Stimulated activated CD4-positive, alpha-beta T cell treated with anti-CD3 and anti-CD28 coated beads, TNF-alpha, amount 100 ng/mL, for 24 hours (primary cell): ENCODE results near the gene PREX1.

Source experiments
- DNase-seq, 3 experiments: peaks; one replicate each; pipeline ENCODE4 v3.0.0-alpha.2; 2020; ENCODE audit warnings: low read depth in 3 of 3

PREX1 gene

GRCh38 chr20:48736231-48736630 lies 91.6 kb downstream of the PREX1 start:
- no peak for DNase-seq

GRCh38 chr20:48735112-48735511 lies 92.7 kb downstream of the PREX1 start:
- DNase-seq: no peak

GRCh38 chr20:48734104-48734749 lies 93.6 kb downstream of the PREX1 start:
- no peak for DNase-seq

- DNase-seq: no peak
Measured at GRCh38 chr20:48733296-48733790, 94.5 kb downstream of the PREX1 start.

GRCh38 chr20:48732081-48732829 lies 95.5 kb downstream of the PREX1 start:
- no peak for DNase-seq

- no peak for DNase-seq
Measured at GRCh38 chr20:48731536-48731935, 96.3 kb downstream of the PREX1 start.

- DNase-seq: no peak
Measured at GRCh38 chr20:48730977-48731376, 96.8 kb downstream of the PREX1 start.

- DNase-seq: no peak
Measured at GRCh38 chr20:48729538-48729937, 98.3 kb downstream of the PREX1 start.

- no peak for DNase-seq
Measured at GRCh38 chr20:48728042-48728825, 99.6 kb downstream of the PREX1 start.

GRCh38 chr20:48727226-48727625 lies 100.6 kb downstream of the PREX1 start:
- DNase-seq: no peak

GRCh38 chr20:48725555-48725991 lies 102.2 kb downstream of the PREX1 start:
- DNase-seq: no peak

- DNase-seq: no peak
Measured at GRCh38 chr20:48724891-48725554, 102.8 kb downstream of the PREX1 start.

GRCh38 chr20:48724382-48724781 lies 103.4 kb downstream of the PREX1 start:
- DNase-seq: no peak

- DNase-seq: no peak
Measured at GRCh38 chr20:48723308-48724264, 104.2 kb downstream of the PREX1 start.

GRCh38 chr20:48722737-48723191 lies 105.0 kb downstream of the PREX1 start:
- DNase-seq: no peak

GRCh38 chr20:48722002-48722731 lies 105.6 kb downstream of the PREX1 start:
- no peak for DNase-seq

- no peak for DNase-seq
Measured at GRCh38 chr20:48721324-48722001, 106.3 kb downstream of the PREX1 start.

- DNase-seq: no peak
Measured at GRCh38 chr20:48720256-48720985, 107.4 kb downstream of the PREX1 start.
